DND-41 (cell line): ENCODE data around the gene INKA1.
A peak's percentile ranks its signal among the peaks of the same experiment; 100 is the strongest.

ENCODE experiments used
- ATAC-seq: fragments of 200-7000 bp; cut with Tn5 transposase; 3 replicates; pipeline ENCODE4 v1.9.1; 2021; ENCODE audit warnings: low read depth; ENCODE audit not compliant: insufficient read depth
- DNase-seq: peaks from one replicate; pipeline ENCODE4 v3.0.0-alpha.2; 2020
- H2AFZ ChIP-seq: 2 replicates; pipeline ENCODE4 v1.6.0; 2012; ENCODE audit warnings: low read depth, low read length
- H3K27ac ChIP-seq: 2 replicates; pipeline ENCODE4 v1.5.1; 2012; ENCODE audit warnings: low read length, inconsistent platforms
- H3K27me3 ChIP-seq: fragments of 200-600 bp; sonication (generic); 2 replicates; pipeline ENCODE4 v1.6.0; 2012; ENCODE audit warnings: low read length, mild to moderate bottlenecking, inconsistent platforms; ENCODE audit not compliant: insufficient read depth, poor library complexity
- H3K36me3 ChIP-seq: 2 replicates; pipeline ENCODE4 v1.5.1; 2012; ENCODE audit warnings: low read length, inconsistent platforms; ENCODE audit not compliant: insufficient read depth
- H3K4me1 ChIP-seq: 2 replicates; pipeline ENCODE4 v1.5.1; 2012; ENCODE audit warnings: mild to moderate bottlenecking, low read length; ENCODE audit not compliant: insufficient read depth
- H3K4me2 ChIP-seq: 2 replicates; pipeline ENCODE4 v1.6.0; 2012; ENCODE audit warnings: mild to moderate bottlenecking, moderate library complexity, low read length, inconsistent platforms; ENCODE audit not compliant: insufficient read depth
- H3K4me3 ChIP-seq, 2 experiments: fragments of 200-600 bp in 1 of 2; shearing (Covaris generic) in 1 of 2; 2 replicates each; pipeline ENCODE4 v1.5.1; 2012 to 2016; ENCODE audit warnings: inconsistent platforms in 2 of 2, low read length in 2 of 2, mild to moderate bottlenecking in 2 of 2, low read depth in 1 of 2, moderate library complexity in 1 of 2
- H3K79me2 ChIP-seq: 2 replicates; pipeline ENCODE4 v1.6.0; 2012; ENCODE audit warnings: low read length, inconsistent platforms; ENCODE audit not compliant: insufficient read depth
- H3K9ac ChIP-seq: 2 replicates; pipeline ENCODE4 v1.6.0; 2012; ENCODE audit warnings: low read depth, mild to moderate bottlenecking, inconsistent platforms, low read length, moderate library complexity
- H3K9me3 ChIP-seq: 2 replicates; pipeline ENCODE4 v1.5.1; 2012; ENCODE audit warnings: low read length, moderate library complexity, mild to moderate bottlenecking, inconsistent platforms; ENCODE audit not compliant: insufficient read depth, severe bottlenecking
- H4K20me1 ChIP-seq: 2 replicates; pipeline ENCODE4 v1.6.0; 2012; ENCODE audit warnings: low read length; ENCODE audit not compliant: insufficient read depth
- EZH2 ChIP-seq: IDR thresholded peaks from 3 replicates; pipeline ENCODE4 v1.6.1; 2012; ENCODE audit warnings: borderline replicate concordance, low read depth, mild to moderate bottlenecking, moderate library complexity, low read length, inconsistent platforms; ENCODE audit not compliant: severe bottlenecking
- TF ChIP-seq, protein P1 (sequence below): IDR thresholded peaks from 2 replicates; pipeline ENCODE4 v1.5.1; 2012; ENCODE audit warnings: borderline replicate concordance, low read length, moderate library complexity, mild to moderate bottlenecking; ENCODE audit not compliant: poor library complexity, severe bottlenecking; ENCODE audit errors: extremely low read depth

INKA1 gene

DNA sequence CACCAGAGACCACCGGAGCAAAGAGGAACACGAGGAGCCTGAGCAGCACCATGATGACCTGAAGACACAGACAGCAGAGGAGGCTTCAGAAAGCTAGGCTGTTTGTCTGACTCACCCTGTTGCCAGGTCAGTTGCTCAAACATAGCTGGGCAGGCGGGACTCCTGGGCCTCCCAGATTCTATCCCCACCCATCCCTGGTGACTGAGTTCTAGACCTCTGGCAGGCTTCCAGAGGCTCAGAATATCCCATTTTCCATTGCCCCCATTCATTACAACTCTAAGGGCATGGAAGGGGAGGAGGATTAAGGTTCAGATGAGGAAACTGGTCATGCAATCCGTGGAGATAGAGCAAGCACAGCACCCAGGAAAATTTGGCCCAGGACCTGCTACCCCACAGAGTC lies 3.3 kb upstream of the INKA1 start, which contains the start of gene CDHR4:
Gene CDHR4 (minus strand): TSS at position 113 of the 400 bp plus-strand sequence. CDS start 61 bp downstream, at position 52.
- ATAC-seq: no peak
- Histone ChIP-seq H3K4me1 (peaks cover 24% of the 10 kb centered on the region), H3K4me2 (no peak within 1 kb of the TSS), H3K36me3 (no peaks in the 10 kb centered on the region), H3K27ac (no peak within 1 kb of the TSS), H3K27me3 (peaks cover 21% of the 10 kb centered on the region), H3K4me3 (no peak within 1 kb of the TSS), H3K9ac (no peak within 1 kb of the TSS), H4K20me1 (peaks cover 13% of the 10 kb centered on the region), H2AFZ (no peak within 1 kb of the TSS), H3K9me3 (no peaks in the 10 kb centered on the region), H3K79me2 (no peaks in the 10 kb centered on the region)
- DNase-seq: no peak
- TF ChIP-seq EZH2: no peak
- TF ChIP-seq, protein P1, sequence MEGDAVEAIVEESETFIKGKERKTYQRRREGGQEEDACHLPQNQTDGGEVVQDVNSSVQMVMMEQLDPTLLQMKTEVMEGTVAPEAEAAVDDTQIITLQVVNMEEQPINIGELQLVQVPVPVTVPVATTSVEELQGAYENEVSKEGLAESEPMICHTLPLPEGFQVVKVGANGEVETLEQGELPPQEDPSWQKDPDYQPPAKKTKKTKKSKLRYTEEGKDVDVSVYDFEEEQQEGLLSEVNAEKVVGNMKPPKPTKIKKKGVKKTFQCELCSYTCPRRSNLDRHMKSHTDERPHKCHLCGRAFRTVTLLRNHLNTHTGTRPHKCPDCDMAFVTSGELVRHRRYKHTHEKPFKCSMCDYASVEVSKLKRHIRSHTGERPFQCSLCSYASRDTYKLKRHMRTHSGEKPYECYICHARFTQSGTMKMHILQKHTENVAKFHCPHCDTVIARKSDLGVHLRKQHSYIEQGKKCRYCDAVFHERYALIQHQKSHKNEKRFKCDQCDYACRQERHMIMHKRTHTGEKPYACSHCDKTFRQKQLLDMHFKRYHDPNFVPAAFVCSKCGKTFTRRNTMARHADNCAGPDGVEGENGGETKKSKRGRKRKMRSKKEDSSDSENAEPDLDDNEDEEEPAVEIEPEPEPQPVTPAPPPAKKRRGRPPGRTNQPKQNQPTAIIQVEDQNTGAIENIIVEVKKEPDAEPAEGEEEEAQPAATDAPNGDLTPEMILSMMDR: no peak

DNA sequence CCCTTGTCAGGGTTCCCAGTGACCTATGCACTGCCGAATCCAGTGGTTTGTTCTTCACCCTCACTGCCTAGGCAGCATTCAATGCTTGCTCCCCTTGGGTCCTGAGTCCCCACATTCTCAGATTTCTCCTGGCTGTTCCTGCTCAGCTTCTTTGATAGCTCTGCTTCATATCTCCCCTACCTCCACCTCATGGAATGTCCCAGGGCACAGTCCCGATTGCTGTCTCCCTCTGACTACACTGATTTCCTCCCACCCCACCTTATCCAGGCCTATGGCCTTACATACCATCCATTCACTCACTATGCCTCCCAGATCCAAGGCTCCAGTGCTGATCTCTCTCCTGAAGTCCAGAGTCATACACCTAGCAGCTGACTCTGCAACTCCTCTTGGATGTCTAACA lies 1.9 kb upstream of the INKA1 start:
- Histone ChIP-seq H3K79me2 (no peaks in the 10 kb centered on the region), H2AFZ (no peak overlapping the region), H3K27ac (no peak overlapping the region), H3K27me3 (peaks cover 21% of the 10 kb centered on the region), H3K9me3 (no peaks in the 10 kb centered on the region), H3K9ac (no peak overlapping the region), H4K20me1 (peaks cover 18% of the 10 kb centered on the region), H3K4me3 (no peak overlapping the region), H3K36me3 (no peaks in the 10 kb centered on the region), H3K4me1 (peaks cover 38% of the 10 kb centered on the region), H3K4me2 (no peak overlapping the region)
- no peak for ATAC-seq
- no peak for DNase-seq
- no peak for TF ChIP-seq EZH2
- TF ChIP-seq, protein P1: no peak

DNA sequence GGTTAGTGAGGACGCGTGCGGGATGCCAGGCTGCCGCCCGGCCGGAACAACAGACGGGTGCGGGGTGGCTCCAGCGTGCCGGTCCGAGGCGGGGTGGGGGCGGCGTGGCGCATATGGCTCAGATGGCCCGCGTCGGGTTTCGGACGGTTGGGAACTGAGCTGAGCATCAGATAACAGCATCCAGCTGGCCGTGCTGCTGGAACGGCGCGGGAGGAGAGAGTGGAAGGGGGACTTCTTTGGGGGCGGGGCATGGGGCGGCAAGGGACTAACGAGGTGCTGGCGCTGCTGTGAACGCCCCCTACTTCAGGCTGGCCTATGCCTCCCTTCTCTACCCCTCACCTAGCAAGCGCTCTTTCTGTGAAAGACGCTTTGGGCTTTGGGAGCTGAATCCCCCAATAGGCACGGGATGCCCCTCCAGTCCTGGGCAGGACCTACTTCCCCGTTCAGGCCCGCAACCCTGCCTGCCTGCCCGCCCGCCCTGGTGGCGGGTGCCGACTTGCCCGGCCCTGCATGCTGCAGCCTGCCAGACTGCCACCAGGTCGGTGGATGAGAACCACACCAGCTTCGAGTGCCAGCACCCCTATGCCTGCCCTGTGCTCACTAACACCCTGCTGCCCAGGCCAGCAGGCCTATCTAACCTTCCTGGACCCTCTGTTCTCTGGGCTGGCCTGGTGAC lies 542 bp downstream of the INKA1 start:
- no peaks in the 10 kb centered on the region for H3K79me2 ChIP-seq
- DNase-seq (peak; percentile 47), ATAC-seq (peak; percentile 11; the same call in 2 of the 3 replicates)
- peaks cover 57% of the 10 kb centered on the region for H3K4me1 ChIP-seq
- no peak overlapping the region for H3K27ac ChIP-seq
- H3K9ac ChIP-seq: peak overlapping the region; percentile 59
- TF ChIP-seq, protein P1: no peak
- peak; percentile 72 for TF ChIP-seq EZH2
- H2AFZ ChIP-seq: peak overlapping the region; percentile 100
- H4K20me1 ChIP-seq: peaks cover 18% of the 10 kb centered on the region
- H3K36me3 ChIP-seq: no peaks in the 10 kb centered on the region
- H3K9me3 ChIP-seq: no peaks in the 10 kb centered on the region
- H3K4me2 ChIP-seq: peak overlapping the region; percentile 100
- H3K4me3 ChIP-seq: peak overlapping the region; percentile 40 to 98; a peak in 3 of 4 replicates
- peaks cover 21% of the 10 kb centered on the region for H3K27me3 ChIP-seq
